Choroid plexus epithelial cell (primary cell): Measurements from ENCODE around the gene TRPV3.

ENCODE experiments used
- DNase-seq: peaks from one replicate; pipeline ENCODE4 v3.0.0-alpha.2; 2010; ENCODE audit warnings: low read depth
- H3K4me3 ChIP-seq: 2 replicates; pipeline ENCODE4 v1.5.1; 2011; ENCODE audit warnings: low read depth, mild to moderate bottlenecking, control low read depth, low read length, moderate library complexity
- CTCF ChIP-seq: conservative IDR thresholded peaks from 2 replicates; pipeline ENCODE4 v1.5.1; 2011; ENCODE audit warnings: low read depth, mild to moderate bottlenecking, control low read depth, inconsistent platforms, low read length, moderate library complexity

TRPV3 gene

DNA sequence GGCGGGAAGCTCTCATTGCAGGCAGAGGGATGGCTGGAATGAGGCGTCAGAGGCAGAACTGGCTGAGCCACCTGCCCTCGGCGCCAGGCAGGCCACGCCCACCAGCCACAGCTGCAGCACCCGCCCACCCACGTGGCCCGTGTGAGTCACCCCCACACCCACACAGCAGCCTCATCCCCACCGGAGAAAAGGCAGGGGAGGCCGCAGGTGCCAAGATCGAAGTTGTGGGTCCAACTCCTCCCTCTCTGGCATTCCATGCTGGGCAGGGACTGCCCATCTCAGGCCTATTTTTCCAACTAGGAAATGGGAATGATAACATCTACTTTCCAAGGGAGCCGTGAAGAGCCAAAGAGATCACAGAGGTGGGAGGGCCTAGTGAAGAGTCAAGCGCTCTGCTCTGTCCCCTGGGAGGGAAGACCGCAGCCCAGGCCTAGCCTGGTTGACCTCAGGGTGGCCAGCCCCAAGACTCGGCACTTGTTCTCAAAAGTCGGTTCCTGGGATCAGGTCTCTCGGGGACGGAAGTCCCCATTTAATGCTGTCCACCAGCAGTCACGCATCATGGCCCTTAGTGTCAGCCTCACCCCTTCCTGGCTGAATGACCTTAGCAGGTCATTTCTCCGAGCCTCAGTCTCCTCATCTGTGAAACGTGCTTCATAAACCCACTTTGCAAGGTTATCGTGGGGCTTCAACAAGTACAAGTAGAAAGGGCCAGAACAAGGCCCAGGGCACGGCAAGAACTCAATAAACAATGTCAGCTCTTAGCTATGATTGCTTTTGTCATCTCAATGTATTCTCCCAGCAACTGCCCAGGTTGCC is at the start of gene TRPV3:
TSS of gene TRPV3 (minus strand) at position 45 of the 816 bp plus-strand sequence. CDS start 2,962 bp downstream, outside the sequence.
- no peak for TF ChIP-seq CTCF
- DNase-seq, result no peak
- H3K4me3 ChIP-seq, result no peak within 1 kb of the TSS

GRCh38 chr17:3603870-3604259 is 46.3 kb upstream of the TRPV3 start:
- no peak overlapping the region for H3K4me3 ChIP-seq
- no peak for DNase-seq

DNA sequence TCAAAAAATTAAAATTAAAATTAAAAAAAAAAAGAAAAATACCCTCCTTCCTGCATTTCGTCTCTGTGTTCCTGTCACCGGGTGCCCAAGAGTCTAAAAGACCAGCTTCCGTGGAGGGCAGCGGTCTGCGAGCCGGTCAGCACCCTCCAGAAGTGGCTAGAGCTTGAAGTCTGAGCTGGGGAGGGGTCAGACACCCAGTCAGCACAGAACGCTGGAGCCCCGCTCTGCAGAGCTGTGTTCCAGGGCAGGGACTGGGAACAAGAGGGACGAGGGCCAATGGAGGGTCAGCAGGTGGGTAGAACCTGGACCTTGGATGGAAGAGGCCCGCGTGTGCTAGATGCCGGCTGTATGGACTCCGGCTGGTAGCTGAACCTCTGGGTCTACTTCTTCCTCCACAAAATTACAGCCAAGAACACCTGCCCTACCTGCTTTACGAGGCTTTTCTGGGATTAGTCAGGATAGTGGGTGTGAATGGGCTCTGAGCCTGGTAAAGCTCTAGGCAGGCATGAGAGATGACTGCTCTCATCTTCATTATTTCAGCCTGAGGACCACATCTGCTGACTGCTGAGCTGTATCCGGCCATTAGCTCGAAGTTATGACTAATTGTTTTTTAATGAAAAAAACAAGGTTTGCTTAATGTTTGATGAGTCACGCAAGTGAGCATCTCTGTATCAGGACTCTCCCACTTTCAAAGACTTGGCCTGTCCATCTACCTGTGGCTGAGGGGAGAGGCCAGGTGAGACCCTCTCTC is 45.7 kb upstream of the TRPV3 start:
- DNase-seq, result peak; percentile 74
- no peak for TF ChIP-seq CTCF
- H3K4me3 ChIP-seq, result no peak overlapping the region

More at GRCh38 chr17:3603870-3604259, 46.3 kb upstream of the TRPV3 start:
- no peak for TF ChIP-seq CTCF

DNA sequence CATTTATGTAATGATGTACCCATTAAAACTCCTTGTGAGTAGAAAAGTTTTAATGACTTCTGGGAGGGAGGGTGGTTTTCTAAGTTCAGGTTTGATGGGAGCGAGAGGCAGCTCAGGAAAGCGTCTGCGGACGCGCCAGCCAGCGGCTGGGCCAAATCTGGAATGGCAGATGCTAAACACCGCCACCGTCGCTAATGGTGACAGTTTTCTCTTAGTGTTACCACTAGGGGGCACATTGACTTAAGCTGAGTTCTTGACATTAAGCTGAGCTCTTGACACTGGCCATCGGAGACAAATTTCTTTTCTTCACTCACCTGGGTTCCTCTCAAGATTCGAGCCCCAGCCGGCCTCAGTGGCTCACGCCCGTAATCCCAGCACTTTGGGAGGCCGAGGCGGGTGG is 44.9 kb upstream of the TRPV3 start:
- peak; percentile 49 for TF ChIP-seq CTCF
- DNase-seq, result peak; percentile 27
- H3K4me3 ChIP-seq, result no peak overlapping the region

DNA sequence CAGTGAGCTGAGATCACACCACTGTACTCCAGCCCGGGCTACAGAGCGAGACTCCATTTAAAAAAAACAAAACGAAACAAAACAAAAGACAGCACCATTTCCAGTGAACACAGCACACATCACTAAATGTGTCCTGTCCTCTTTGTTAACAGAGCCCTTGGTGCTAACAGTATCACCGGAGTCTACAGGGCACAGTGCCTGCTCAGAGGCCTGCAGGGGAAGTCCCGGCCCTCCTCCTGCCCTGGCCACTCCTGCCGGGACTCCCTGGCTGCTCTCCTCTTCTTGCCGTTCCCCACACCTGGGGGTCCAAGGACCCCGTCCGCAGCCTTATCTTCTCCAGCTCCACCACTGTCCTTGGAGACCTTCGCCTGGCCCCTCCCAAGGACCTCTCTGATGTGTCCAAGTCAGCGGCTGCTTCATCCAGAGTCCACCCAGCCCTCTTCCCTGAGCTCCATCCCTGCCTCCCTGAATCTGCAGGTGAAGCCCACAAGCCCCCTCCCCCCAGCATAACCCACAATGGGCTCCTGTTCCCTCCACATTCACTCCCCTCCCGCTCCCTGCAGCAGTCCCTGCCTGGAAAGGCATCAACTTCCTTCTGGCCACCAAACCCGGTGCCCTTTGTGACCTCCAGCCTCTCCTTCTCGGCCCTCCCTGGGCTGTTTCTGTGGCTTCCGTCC is 43.1 kb upstream of the TRPV3 start:
- TF ChIP-seq CTCF, result no peak
- no peak overlapping the region for H3K4me3 ChIP-seq
- no peak for DNase-seq

GRCh38 chr17:3598078-3598477 is 40.5 kb upstream of the TRPV3 start:
- no peak overlapping the region for H3K4me3 ChIP-seq
- no peak for TF ChIP-seq CTCF
- no peak for DNase-seq
